ENCODE results near the gene WASL. TPM values are rescaled to one million over a fixed set of nuclear protein-coding genes. Genes with fewer than 3 reads are reported as not detected.

WASL gene
- total and polyA plus RNA-seq, 2 of the 13 experiments (the other 11 are each of a cell fraction or from before 2014, with no cell fraction given), result 7.9 to 12.8 TPM

DNA sequence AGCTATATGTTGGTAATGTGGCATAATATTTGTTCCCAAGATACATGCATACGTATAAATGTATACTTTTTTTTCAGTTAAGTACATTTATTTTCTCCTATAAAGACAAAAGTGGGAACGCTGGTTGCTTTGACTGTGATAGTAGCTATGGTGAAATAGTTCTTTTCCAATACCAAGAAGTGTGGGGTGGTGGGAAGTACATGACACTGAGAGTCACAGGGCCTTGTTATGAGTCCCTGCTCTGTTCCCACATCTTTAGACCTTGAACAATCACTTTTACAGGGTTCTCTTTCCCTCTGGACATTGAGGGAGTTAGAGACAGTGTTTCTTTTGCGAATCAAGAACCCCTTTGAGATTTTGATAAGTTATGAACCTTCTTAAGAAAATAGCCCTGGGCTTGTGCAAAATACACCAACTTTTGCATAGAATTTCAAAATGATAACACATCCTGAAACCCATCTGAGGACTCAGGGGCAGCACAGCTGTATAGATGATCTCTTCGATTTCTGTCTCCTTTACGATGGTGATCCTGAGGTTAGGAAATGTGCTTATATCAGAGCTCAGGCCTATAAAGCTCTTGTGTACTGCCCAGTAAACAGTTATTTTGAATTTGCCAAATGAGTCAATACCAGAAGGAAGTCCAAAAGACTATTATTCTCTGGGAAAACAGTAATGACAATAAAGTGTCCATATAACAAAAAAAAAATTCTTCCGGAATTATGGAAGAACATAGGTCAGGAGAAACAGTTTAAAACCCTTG lies 92.1 kb downstream of the WASL start:
- TF ChIP-seq SCMH1 (CRISPR knock-in tag; IDR thresholded peaks at IDR 0.05; ENCODE audit: borderline replicate concordance), result no peak
- TF ChIP-seq BCLAF1 (IDR thresholded peaks at IDR 0.05), result no peak
- TF ChIP-seq XRCC5 (optimal IDR thresholded peaks at IDR 0.05; ENCODE audit: low read length), result no peak
- no peak for TF ChIP-seq MEIS2 (CRISPR knock-in tag; IDR thresholded peaks at IDR 0.05)
- no peak for TF ChIP-seq KDM6A (CRISPR knock-in tag; IDR thresholded peaks at IDR 0.05; ENCODE audit: low read depth)
- TF ChIP-seq TRIM22 (IDR thresholded peaks at IDR 0.05), result no peak
- TF ChIP-seq GLI4 (CRISPR knock-in tag; IDR thresholded peaks at IDR 0.05; ENCODE audit: borderline replicate concordance), result no peak
- no peak for TF ChIP-seq CCAR2 (optimal IDR thresholded peaks at IDR 0.05; ENCODE audit: low read depth, low read length)
- no peak for TF ChIP-seq HNRNPL (IDR thresholded peaks at IDR 0.05; ENCODE audit: low read depth, low read length)
- TF ChIP-seq ZNF572 (CRISPR knock-in tag; IDR thresholded peaks at IDR 0.05), result no peak
- TF ChIP-seq ATF7 (IDR thresholded peaks at IDR 0.05), result no peak
- TF ChIP-seq ATF7 (CRISPR knock-in tag; IDR thresholded peaks at IDR 0.05), result no peak
- no peak for TF ChIP-seq ARNT (IDR thresholded peaks at IDR 0.05)
- TF ChIP-seq NCOA2 (CRISPR knock-in tag; IDR thresholded peaks at IDR 0.05), result no peak
- TF ChIP-seq, protein P1, sequence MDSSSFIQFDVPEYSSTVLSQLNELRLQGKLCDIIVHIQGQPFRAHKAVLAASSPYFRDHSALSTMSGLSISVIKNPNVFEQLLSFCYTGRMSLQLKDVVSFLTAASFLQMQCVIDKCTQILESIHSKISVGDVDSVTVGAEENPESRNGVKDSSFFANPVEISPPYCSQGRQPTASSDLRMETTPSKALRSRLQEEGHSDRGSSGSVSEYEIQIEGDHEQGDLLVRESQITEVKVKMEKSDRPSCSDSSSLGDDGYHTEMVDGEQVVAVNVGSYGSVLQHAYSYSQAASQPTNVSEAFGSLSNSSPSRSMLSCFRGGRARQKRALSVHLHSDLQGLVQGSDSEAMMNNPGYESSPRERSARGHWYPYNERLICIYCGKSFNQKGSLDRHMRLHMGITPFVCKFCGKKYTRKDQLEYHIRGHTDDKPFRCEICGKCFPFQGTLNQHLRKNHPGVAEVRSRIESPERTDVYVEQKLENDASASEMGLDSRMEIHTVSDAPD (CRISPR knock-in tag; IDR thresholded peaks at IDR 0.05), result no peak
- no peaks in the 10 kb centered on the region for H3K36me3 ChIP-seq (replicated peaks in 1 of 2; ENCODE audit: control insufficient read depth in 1 of 2, insufficient read depth in 2 of 2, low read length in 2 of 2)
- no peaks in the 10 kb centered on the region for H3K9me3 ChIP-seq (ENCODE audit: low read length)
- H3K4me1 ChIP-seq (ENCODE audit: insufficient read depth, low read length), result no peaks in the 10 kb centered on the region
- no peak overlapping the region for H3K4me2 ChIP-seq (ENCODE audit: low read depth, low read length)
- ATAC-seq (no peak), DNase-seq (ENCODE audit: low spot score) (no peak), FAIRE-seq (no peak)
- H3K9ac ChIP-seq (ENCODE audit: insufficient read depth, low read depth, low read length), result no peak overlapping the region
- no peak overlapping the region for H3K27ac ChIP-seq (ENCODE audit: extremely low read length, insufficient read depth, low read length)
- no peaks in the 10 kb centered on the region for H4K20me1 ChIP-seq (ENCODE audit: insufficient read depth, low read length)
- ChIA-PET CTCF (ENCODE audit: low intra/inter-chr PET ratio, low total read pairs) (no interaction called here), POLR2A (no interaction called here)
- intact Hi-C loops (cut with micrococcal nuclease; ENCODE audit: unreplicated experiment) (no loop called here), in situ Hi-C loops (cut with HindIII; ENCODE audit: extremely low pct_ligation_motif_present, low pct_unique_long_range_greater_than_20kb) (no loop called here)
- H3K27me3 ChIP-seq (ENCODE audit: control insufficient read depth in 1 of 2, insufficient read depth in 2 of 2, low read length in 2 of 2), result no peaks in the 10 kb centered on the region
- H3K4me3 ChIP-seq (replicated peaks in 1 of 3; ENCODE audit: insufficient read depth in 1 of 3, low read depth in 2 of 3, low read length in 3 of 3), result no peak overlapping the region
- 57% methylated on average over 6 of the region's 6 CpGs for WGBS (ENCODE audit: low lambda C conversion rate)
- no peak overlapping the region for H2AFZ ChIP-seq (ENCODE audit: low read length)
- BruUV-seq (replicated peaks), result no TSS peak
- no peaks in the 10 kb centered on the region for H3K79me2 ChIP-seq (ENCODE audit: insufficient read depth, low read length)
